ENCODE results near the gene SLC43A2.

DNA sequence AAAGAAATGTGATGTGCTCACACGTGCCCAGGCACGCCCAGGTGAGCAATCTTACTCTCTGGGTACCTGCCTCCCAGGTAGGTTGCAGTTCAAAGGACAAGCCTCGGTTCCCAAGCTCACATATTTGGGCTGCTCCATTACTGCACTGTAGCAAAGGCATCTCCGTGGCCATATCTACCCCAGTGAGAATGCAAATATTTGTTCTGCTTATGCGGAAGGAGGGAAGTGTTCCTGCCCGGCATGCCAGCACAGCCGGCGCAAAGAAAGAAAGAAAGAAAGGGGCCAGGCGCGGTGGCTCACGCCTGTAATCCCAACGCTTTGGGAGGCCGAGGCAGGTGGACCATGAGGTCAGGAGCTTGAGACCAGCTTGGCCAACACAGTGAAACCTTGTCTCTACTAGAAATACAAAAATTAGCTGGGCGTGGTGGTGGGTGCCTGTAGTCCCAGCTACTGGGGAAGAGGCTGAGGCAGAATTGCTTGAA is 30.7 kb downstream of the SLC43A2 start:
- TF ChIP-seq, protein P1, sequence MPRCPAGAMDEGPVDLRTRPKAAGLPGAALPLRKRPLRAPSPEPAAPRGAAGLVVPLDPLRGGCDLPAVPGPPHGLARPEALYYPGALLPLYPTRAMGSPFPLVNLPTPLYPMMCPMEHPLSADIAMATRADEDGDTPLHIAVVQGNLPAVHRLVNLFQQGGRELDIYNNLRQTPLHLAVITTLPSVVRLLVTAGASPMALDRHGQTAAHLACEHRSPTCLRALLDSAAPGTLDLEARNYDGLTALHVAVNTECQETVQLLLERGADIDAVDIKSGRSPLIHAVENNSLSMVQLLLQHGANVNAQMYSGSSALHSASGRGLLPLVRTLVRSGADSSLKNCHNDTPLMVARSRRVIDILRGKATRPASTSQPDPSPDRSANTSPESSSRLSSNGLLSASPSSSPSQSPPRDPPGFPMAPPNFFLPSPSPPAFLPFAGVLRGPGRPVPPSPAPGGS (IDR thresholded peaks at IDR 0.05) = no peak
- TF ChIP-seq SMC3 (IDR thresholded peaks at IDR 0.05) (no peak), EHF (CRISPR knock-in tag; IDR thresholded peaks at IDR 0.05) (no peak), EP300 (IDR thresholded peaks at IDR 0.05) (no peak), RNF2 (IDR thresholded peaks at IDR 0.05; ENCODE audit: borderline replicate concordance, low read depth) (no peak)
- TF ChIP-seq, protein P2, sequence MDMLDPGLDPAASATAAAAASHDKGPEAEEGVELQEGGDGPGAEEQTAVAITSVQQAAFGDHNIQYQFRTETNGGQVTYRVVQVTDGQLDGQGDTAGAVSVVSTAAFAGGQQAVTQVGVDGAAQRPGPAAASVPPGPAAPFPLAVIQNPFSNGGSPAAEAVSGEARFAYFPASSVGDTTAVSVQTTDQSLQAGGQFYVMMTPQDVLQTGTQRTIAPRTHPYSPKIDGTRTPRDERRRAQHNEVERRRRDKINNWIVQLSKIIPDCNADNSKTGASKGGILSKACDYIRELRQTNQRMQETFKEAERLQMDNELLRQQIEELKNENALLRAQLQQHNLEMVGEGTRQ (IDR thresholded peaks at IDR 0.05) = no peak
- TF ChIP-seq, protein P3, sequence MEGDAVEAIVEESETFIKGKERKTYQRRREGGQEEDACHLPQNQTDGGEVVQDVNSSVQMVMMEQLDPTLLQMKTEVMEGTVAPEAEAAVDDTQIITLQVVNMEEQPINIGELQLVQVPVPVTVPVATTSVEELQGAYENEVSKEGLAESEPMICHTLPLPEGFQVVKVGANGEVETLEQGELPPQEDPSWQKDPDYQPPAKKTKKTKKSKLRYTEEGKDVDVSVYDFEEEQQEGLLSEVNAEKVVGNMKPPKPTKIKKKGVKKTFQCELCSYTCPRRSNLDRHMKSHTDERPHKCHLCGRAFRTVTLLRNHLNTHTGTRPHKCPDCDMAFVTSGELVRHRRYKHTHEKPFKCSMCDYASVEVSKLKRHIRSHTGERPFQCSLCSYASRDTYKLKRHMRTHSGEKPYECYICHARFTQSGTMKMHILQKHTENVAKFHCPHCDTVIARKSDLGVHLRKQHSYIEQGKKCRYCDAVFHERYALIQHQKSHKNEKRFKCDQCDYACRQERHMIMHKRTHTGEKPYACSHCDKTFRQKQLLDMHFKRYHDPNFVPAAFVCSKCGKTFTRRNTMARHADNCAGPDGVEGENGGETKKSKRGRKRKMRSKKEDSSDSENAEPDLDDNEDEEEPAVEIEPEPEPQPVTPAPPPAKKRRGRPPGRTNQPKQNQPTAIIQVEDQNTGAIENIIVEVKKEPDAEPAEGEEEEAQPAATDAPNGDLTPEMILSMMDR (IDR thresholded peaks at IDR 0.05) = no peak
